ENCODE measurements around the gene TRPM7. TPM values are rescaled to one million over a fixed set of nuclear protein-coding genes. Genes with fewer than 3 reads are reported as not detected.
"Not testable (repeated sequence)": the region's sequence is repeated elsewhere in the genome, so short reads cannot be mapped to it uniquely, and the experiment has no call there.

Gene TRPM7
- total RNA-seq, 1 donor from 2014 or later, result 33.6 TPM

DNA sequence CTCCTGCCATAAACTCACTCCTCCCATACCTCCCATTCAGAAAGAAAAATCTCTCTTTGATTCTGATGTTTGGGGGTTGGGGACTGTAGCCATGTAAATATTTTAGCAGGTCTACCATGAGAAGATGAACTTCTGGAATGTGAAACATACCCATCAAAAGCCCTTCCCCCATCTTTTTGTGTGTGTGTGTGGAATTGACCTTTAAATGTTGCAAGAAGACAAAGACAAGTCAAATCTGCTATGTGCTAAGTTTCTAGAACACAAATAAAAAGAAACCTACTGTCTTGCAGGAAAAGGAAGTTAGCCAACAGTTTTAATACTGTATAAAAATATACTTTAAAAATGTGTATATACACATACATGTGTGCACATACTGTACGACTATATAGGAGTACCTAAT lies 110.4 kb downstream of the TRPM7 start:
- no peak for DNase-seq (ENCODE audit: low spot score)

DNA sequence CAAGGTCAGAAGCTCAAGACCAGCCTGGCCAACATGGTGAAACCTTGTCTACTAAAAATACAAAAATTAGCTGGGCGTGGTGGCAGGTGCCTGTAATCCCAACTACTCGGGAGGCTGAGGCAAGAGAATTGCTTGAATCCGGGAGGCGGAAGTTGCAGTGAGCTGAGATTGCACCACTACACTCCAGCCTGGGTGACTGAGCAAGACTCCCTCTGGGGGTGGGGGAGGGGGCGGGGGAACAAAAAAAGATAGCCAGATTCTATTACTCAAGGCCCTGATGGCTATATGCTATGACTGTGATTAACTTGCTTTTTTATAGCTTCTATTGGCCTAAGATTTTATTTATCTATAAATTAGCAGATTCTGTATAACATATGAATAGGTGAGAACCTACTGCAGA lies 112.8 kb downstream of the TRPM7 start:
- DNase-seq (ENCODE audit: low spot score), result not testable (repeated sequence)

DNA sequence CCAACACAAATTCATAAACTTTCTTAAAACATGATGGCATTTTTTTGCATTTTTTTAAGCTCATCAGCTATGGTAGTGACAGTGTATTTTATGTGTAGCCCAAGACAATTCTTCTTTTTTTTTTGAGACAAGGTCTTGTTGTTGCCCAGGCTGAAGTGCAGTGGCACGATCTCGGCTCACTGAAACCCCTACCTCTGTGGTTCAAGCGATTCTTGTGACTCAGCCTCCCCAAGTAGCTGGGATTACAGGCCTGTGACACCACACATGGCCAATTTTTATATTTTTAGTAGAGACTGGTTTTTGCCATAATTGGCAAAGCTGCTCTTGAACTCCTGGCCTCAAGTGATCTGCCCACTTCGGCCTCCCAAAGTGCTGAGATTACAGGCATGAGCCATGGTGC lies 122.8 kb downstream of the TRPM7 start:
- no peak for DNase-seq (ENCODE audit: low spot score)

DNA sequence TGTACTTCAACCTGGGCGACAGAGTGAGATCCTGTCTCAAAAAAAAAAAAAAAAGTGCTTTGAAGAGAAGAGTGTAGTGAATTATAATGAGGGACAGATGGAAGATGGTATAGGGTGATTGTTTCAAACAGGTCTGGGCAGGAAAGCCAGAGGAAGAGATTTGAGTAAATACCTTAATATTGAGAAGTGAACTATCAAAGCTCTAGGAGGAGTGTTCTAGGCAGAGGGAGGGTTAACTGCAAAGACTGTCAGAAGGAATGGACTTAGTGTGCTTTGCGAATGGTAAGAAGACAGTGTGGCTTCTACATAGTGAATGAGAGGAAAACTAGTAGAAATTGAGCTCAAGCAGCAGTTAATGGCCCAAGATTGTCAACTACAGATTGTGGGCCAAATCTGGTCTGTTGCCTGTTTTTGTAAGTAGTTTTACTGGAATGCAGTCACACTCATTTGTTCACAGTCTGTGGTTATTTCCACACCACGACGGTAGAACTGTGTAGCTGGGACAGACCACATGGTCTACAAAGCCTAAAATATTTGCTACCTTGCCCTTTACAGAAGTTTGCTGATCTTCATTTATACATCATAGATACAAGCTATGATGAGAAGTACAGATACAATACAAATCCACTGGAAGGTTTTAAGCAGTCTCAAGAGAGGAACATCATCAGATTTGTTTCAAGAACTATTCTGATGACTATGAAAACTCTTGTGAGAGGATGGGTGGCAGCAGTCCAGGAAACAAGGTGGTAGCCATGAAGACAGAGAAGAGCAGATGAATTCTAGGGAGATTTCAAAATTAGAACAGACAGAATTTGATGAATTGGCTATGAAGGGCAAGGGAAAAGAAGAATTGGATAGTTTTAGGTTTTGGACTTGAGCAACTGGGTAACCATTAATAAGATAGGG lies 123.6 kb downstream of the TRPM7 start:
- no peak for DNase-seq (ENCODE audit: low spot score)

DNA sequence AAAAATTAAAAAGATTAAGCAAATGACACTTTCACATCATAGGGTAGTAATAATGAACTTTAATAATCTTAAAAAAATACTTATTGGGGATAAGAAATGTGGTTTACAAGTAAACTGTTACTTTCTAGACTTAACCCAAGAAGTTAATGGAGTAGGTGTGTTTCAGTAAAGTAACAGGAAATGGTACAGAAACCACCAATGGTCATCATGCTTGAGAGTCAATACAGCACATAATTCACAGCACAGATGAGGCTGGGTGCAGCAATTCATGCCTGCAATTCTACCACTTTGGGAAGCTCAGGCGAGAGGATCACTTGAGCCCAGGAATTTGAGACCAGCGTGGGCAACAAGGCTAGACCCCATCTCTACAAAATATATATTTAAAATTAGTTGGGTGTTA lies 128.6 kb downstream of the TRPM7 start:
- no peak for DNase-seq (ENCODE audit: low spot score)

DNA sequence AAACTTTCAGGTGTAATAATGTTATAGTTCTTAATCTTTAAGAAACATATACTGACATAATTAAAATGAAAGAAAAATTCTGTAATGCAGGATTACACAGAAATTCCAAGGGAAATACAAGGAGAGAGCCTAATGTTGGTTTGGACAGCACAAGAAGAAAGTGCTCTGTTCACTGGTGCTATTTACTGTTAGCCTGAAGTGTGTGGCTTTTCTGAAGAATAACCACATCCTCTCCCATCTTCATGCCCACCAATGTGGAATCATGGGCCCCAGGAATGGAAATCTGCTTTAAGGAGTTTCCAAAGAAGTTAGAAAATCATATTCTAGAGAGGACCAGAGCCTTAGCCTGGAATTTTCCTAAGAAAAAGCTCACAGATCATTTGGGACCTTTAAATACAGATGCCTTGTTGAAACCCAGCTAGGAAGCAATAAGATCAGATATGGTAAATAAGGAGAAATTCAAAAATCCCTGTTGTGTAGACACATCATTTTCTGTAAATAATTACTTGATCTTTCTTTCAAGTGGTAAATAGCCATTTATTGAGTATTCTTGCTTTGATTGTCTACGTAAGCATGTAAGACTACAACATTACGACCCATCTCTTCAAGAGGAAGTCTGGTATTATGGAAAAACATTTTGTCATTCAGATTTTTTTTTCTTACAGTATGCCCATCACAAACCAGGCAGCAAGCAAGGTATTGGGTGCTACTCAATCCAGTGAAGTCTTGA lies 129.8 kb downstream of the TRPM7 start:
- DNase-seq (ENCODE audit: low spot score), result no peak

DNA sequence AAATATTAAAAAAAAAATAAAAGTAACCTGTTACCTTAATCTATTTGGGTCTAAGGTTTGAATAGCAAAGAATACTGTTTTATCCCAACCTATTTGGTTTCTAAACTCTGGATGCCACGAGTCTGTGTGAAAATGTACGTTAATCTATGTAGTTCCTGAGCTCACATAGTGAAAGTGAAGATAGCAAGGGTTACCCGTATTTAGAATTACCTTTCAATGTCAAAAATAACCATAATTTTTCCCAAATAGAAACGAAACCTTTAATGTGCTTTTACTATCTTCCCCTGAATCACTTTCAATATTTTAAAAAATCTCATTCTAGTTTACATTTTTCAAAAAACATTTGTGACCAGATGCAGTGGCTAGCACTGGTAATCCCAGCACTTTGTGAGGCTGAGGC lies 134.4 kb downstream of the TRPM7 start:
- no peak for DNase-seq (ENCODE audit: low spot score)

DNA sequence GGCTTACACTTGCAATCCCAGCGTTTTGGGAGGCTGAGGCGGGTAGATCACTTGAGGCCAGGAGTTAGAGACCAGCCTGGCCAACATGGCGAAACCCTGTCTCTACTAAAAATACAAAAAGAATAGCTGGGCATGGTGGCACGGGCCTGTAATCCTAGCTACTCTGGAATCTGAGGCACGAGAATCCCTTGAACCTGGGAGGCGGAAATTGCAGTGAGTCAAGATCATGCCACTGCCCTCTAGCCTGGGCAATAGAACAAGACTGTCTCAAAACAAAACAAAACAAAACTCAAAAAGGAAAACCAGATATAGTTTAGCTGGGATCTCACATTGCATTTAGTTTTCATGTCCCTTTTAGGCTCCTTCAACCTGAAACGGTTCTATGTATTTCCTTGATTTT lies 137.3 kb downstream of the TRPM7 start:
- no peak for DNase-seq (ENCODE audit: low spot score)

DNA sequence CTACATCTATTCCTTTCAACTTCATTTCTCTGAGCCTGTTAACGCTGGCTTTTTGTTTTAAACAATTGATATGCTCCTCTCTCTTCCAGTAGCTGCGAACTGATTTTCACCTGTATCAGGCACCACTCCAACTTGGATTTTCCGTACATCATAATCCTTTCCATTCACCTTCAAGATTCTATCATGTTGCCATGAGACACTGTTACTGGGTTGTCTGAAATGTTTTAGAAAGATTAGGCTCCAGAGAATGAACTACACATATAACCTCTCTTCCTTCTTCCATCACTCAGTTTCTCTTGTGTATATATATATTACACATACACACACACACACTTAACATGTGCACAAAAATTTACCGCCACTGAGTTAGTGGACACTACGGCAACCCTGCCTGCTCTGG lies 140.0 kb downstream of the TRPM7 start, which contains the start of gene USP50:
USP50 (minus strand) TSS at position 101 of the 400 bp plus-strand sequence. CDS start 141 bp downstream, outside the sequence.
- no peak for DNase-seq (ENCODE audit: low spot score)

DNA sequence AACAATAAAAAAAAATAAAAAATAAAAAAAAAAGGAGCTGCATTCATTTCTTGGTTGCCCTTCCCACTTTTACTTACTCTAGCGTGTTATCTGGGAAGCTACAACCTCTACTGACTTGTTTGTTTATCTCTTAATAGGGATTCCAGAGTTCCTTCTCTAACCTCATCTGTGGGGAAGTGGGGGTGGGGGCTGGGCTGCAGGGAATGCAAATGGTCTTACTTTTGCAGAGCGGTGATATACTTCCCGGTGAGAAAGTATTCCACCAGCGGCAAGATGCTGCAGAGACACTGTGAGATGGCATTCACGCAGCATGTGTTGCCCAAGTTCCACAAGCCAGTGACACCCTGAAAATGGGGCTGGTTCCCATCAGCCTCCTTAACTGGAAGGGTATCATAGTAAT lies 142.2 kb downstream of the TRPM7 start:
- DNase-seq (ENCODE audit: low spot score), result no peak

DNA sequence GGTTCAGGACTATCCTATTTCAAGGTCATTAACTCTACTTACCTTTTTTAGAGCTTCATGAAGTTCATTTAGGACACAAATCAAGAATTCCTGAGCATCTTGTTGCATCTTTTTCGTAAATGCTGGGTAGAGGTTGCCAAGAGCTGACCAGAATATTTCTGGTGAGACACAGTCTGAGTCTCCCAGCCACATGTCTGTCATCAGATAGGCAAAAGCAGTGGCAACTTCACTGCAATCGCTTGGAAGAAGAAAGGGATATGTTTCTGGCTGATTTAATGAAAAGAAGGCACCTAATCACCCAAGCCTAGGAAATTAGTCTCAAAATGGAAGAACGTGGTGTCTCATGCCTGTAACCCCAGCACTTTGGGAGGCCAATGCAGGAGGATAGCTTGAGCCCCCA lies 143.0 kb downstream of the TRPM7 start:
- no peak for DNase-seq (ENCODE audit: low spot score)

DNA sequence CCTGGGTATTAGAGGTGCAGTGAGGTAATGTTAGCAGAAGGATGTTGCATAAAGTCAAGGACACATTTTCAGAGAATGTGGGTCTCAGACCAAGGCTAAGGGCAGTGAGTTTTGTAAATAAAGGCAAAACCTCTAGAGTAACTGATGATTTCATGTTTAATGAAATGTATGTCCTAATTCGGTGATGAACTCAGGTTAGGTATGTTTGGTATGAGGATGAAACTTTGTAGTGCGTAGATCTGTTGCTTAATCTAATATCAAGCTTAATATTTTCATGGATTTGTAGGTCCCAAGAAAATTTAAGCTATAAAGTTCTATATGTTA lies 143.7 kb downstream of the TRPM7 start:
- no peak for DNase-seq (ENCODE audit: low spot score)

DNA sequence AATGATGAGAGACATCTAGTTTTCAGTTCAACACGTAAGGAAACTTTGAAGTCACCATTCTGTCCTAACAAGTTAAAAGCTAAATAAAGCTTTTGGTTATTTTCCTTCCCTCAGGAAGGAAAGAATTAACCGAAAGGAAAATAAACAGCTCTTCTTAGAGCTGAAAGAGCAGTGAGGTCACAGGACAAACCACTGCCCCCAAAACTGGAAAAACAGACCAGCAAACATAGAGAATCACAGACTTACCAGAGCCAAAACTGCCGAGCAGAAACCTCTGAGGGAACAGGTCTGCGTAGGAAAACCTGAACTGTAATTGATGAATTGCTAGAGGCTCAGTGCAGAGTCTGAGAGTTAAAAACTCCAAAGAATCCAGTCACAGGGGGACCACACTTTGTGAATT lies 154.8 kb downstream of the TRPM7 start:
- no peak for DNase-seq (ENCODE audit: low spot score)

DNA sequence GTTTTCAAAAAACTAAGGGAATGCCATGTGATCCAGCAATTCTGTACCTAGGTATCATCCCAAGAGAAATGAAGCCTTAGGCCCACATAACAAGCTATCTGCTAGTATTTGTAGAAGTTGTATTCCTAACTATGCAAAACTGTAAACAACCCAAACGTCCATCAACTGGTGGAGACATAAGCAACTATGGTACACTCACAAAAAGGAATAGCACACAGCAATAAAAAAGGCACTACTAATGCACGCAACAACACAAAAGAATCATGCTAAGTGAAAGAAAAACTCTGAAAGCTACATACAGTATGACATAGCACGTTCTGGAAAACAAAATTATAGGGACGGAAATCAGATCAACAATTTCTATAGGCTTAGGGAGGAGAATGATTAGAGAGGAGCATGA lies 155.4 kb downstream of the TRPM7 start:
- DNase-seq (ENCODE audit: low spot score), result no peak

DNA sequence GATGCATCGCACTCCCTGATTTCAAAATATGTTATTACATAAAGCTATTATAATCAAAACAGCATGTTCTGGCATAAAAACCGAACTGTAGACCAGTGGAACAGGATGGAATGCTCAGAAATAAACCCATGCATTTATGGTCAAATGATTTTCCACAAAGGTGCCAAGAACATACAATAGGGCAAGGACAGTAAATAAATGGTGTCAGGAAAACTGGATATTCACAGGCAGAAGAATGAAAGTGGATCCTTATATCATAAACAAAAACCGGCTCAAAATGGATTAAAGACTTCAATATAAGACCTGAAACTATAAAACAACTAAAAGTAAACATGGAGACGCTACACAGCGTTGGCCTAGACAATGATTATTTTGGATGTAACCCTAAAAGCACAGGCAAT lies 162.7 kb downstream of the TRPM7 start:
- no peak for DNase-seq (ENCODE audit: low spot score)

DNA sequence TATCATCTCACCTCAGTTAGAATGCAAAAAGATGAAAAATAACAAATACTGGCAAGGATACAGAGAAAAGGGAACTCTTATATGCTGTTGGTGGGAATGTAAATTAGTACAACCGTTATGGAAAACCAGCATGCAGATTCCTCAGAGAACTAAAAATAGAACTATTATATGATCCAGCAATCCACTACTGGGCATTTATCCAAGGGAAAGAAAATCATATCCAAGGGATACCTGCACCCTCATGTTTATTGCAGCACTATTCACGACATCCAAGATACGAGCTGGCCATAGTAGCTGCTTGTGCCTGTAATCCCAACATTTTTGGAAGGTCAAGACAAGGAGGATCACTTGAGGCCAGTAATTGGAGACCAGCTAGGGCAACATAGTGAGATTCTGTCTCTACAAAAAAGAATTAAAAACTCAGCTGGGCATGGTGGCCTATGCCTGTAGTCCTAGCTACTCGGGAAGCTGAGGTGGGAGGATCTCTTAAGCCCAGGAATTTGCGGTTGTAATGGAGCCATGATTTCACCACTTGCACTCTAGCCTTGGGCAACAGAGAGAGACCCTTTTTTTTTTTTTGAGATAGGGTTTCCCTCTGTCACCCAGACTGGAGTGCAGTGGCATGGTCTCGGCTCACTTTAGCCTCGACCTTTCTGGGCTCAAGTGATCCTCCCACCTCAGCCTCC lies 166.7 kb downstream of the TRPM7 start:
- no peak for DNase-seq (ENCODE audit: low spot score)

DNA sequence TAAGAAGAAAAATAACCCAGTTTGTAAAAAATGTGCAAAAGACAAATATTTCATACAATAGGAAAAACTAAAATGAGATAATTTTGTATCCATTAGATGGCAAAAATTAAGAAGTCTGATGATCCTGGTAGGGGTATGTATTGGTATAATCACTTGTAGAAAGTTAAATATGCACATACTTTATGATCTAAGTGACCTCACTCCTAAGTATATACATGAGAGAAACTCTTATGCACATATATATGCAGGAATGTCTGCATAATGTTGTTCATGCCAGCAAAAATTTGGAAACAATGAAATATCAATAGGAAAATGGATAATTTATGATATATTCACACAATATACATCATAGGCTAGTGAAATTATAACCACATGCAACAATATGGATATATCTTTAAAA lies 173.6 kb downstream of the TRPM7 start:
- DNase-seq (ENCODE audit: low spot score), result no peak

Other genes with a start within 250 kb of the TRPM7 start
- gene USP50, start 140.1 kb downstream of the TRPM7 start, total RNA-seq, result 0.20 TPM
- 94.3 TPM for gene SPPL2A, start 78.9 kb upstream of the TRPM7 start, total RNA-seq
- 7.3 TPM for gene AP4E1, start 221.9 kb upstream of the TRPM7 start, total RNA-seq

Measured in mucosa of gallbladder (tissue), 1 donor.